NCI-H2081 (cell line): ENCODE results near the gene IL24.
"Not testable (repeated sequence)": the region's sequence is repeated elsewhere in the genome, so short reads cannot be mapped to it uniquely, and the experiment has no call there.

ENCODE experiments used
- DNase-seq, 2 experiments: peaks; one replicate each; lab custom pipeline; 2025; lab: John Stamatoyannopoulos, UW

IL24 gene

GRCh38 chr1:206897175-206897574 is at the start of gene IL24:
IL24 (plus strand) TSS chr1:206897443; CDS start chr1:206897833, 390 bp downstream.
- no peak for DNase-seq

GRCh38 chr1:206847946-206848345 is 49.3 kb upstream of the IL24 start:
- DNase-seq: no peak

GRCh38 chr1:206850401-206850800 is 46.8 kb upstream of the IL24 start:
- DNase-seq: no peak

- no peak for DNase-seq
Measured at GRCh38 chr1:206851341-206852010, 45.8 kb upstream of the IL24 start.

- not testable (repeated sequence) for DNase-seq
Measured at GRCh38 chr1:206852662-206853061, 44.6 kb upstream of the IL24 start.

GRCh38 chr1:206853696-206854095 is 43.5 kb upstream of the IL24 start:
- not testable (repeated sequence) for DNase-seq

- DNase-seq: no peak
Measured at GRCh38 chr1:206854401-206855129, 42.7 kb upstream of the IL24 start.

GRCh38 chr1:206855859-206856258 is 41.4 kb upstream of the IL24 start:
- no peak for DNase-seq

- DNase-seq: no peak
Measured at GRCh38 chr1:206856674-206857464, 40.4 kb upstream of the IL24 start.

GRCh38 chr1:206859082-206859521 is 38.1 kb upstream of the IL24 start:
- no peak for DNase-seq

GRCh38 chr1:206860165-206860564 is 37.1 kb upstream of the IL24 start:
- no peak for DNase-seq

- no peak for DNase-seq
Measured at GRCh38 chr1:206863266-206863665, 34.0 kb upstream of the IL24 start.

GRCh38 chr1:206864939-206865671 is 32.1 kb upstream of the IL24 start, which contains the start of gene IL20:
IL20 (plus strand) TSS chr1:206865623; CDS start chr1:206865853, 230 bp downstream.
- DNase-seq: peak; percentile 45 to 66

- no peak for DNase-seq
Measured at GRCh38 chr1:206866062-206866461, 31.2 kb upstream of the IL24 start.

- DNase-seq: no peak
Measured at GRCh38 chr1:206867239-206867638, 30.0 kb upstream of the IL24 start.

GRCh38 chr1:206867716-206868115 is 29.5 kb upstream of the IL24 start:
- no peak for DNase-seq

GRCh38 chr1:206868264-206868663 is 29.0 kb upstream of the IL24 start:
- no peak for DNase-seq

GRCh38 chr1:206872139-206872538 is 25.1 kb upstream of the IL24 start:
- no peak for DNase-seq

GRCh38 chr1:206873603-206874188 is 23.5 kb upstream of the IL24 start:
- DNase-seq: no peak

GRCh38 chr1:206875752-206876377 is 21.4 kb upstream of the IL24 start:
- no peak for DNase-seq

GRCh38 chr1:206878456-206878855 is 18.8 kb upstream of the IL24 start:
- DNase-seq: no peak
